Naive B cell (primary cell): ENCODE data around the gene DOCK4. TPM values are rescaled to one million over a fixed set of nuclear protein-coding genes. Genes with fewer than 3 reads are reported as not detected.
"Not testable (repeated sequence)": the region's sequence is repeated elsewhere in the genome, so short reads cannot be mapped to it uniquely, and the experiment has no call there.

Source experiments
- ATAC-seq, 2 donors: fragments of 150-1000 bp; cut with Tn5 transposase; 2 replicates each; pipeline ENCODE4 v1.10.0; 2021; ENCODE audit warnings: low read depth in 2 of 2, mild to moderate bottlenecking in 2 of 2, moderate library complexity in 2 of 2
- DNase-seq: peaks from one replicate; pipeline ENCODE4 v3.0.0; 2022
- H3K27ac Mint-ChIP-seq, 6 donors: one replicate each; pipeline ENCODE4 v1.8.0; 2020 to 2022; ENCODE audit warnings: mild to moderate bottlenecking in 6 of 6, mixed read lengths in 6 of 6, moderate library complexity in 5 of 6, inconsistent platforms in 2 of 6
- H3K27me3 Mint-ChIP-seq, 3 donors: one replicate each; pipeline ENCODE4 v1.8.0; 2021 to 2022; ENCODE audit warnings: mixed read lengths in 3 of 3, mild to moderate bottlenecking in 1 of 3
- H3K36me3 Mint-ChIP-seq, 2 donors: one replicate each; pipeline ENCODE4 v1.8.0; 2020 to 2022; ENCODE audit warnings: mixed read lengths in 2 of 2, inconsistent platforms in 1 of 2, mild to moderate bottlenecking in 1 of 2
- H3K4me1 Mint-ChIP-seq, 3 donors: one replicate each; pipeline ENCODE4 v1.8.0; 2020 to 2022; ENCODE audit warnings: mixed read lengths in 3 of 3, inconsistent platforms in 1 of 3, mild to moderate bottlenecking in 1 of 3, moderate library complexity in 1 of 3
- H3K4me3 Mint-ChIP-seq, 8 donors: one replicate each; pipeline ENCODE4 v1.8.0; 2020 to 2022; ENCODE audit warnings: mild to moderate bottlenecking in 8 of 8, mixed read lengths in 8 of 8, moderate library complexity in 8 of 8, inconsistent platforms in 2 of 8
- H3K9me3 Mint-ChIP-seq, 7 donors: one replicate each; pipeline ENCODE4 v1.8.0; 2020 to 2022; ENCODE audit warnings: mixed read lengths in 7 of 7, mild to moderate bottlenecking in 5 of 7, inconsistent platforms in 2 of 7, moderate library complexity in 1 of 7
- polyA plus RNA-seq, 6 donors: library from polyadenylated mRNA; unstranded; fragments of 300-500 nt; fragmentation: Illumina TruSeq; gene quantifications; one replicate each; pipeline ENCODE4 v1.2.3, GENCODE V29; 2021; ENCODE audit warnings: low read depth in 6 of 6

Gene DOCK4
- polyA plus RNA-seq, 6 donors from 2014 or later: 0.16 to 0.55 (median 0.28) TPM; not detected in 3

DNA sequence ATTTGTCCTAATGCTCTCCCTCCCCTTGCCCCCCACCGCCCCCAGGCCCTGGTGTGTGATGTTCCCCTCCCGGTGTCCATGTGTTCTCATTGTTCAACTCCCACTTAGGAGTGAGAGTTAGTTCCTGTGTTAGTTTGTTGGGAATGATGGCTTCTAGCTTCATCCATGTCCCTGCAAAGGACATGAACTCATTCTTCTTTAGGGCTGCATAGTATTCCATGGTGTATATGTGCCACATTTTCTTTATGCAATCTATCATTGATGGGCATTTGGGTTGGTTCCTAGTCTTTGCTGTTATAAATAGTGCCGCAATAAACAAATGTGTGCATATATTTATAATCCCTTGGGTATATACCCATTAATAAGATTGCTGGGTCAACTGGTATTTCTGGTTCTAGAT lies 297.5 kb downstream of the DOCK4 start:
- not testable (repeated sequence) for H3K9me3 Mint-ChIP-seq, H3K27ac Mint-ChIP-seq, H3K36me3 Mint-ChIP-seq, ATAC-seq, H3K27me3 Mint-ChIP-seq, H3K4me1 Mint-ChIP-seq, H3K4me3 Mint-ChIP-seq, DNase-seq

DNA sequence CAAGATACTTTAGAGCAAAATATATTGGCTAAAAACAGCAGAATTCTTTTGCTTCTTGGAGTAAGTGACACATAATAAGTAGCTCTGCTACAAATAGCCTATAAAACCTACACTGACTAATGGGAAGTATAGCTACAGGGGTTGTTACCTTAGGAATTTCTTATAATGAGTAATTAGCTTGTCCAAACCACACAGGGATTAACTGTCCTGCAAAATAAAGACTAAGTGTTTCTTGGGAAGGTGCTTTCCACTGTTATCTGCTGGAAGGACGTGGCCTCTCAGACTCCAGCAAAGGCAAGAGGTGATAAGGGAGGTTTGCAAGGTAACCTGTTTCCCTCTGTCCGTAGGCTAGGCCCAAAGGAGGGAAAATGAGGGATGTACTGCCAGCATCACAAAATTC lies 302.4 kb downstream of the DOCK4 start:
- no peak overlapping the region for H3K4me3 Mint-ChIP-seq
- H3K4me1 Mint-ChIP-seq: no peaks in the 10 kb centered on the region
- no peak for ATAC-seq
- H3K27ac Mint-ChIP-seq: no peak overlapping the region
- no peak for DNase-seq
- no peaks in the 10 kb centered on the region for H3K36me3 Mint-ChIP-seq
- peaks cover 0 to 4% (median 0%) of the 10 kb centered on the region in 7 donors for H3K9me3 Mint-ChIP-seq
- H3K27me3 Mint-ChIP-seq: no peaks in the 10 kb centered on the region

DNA sequence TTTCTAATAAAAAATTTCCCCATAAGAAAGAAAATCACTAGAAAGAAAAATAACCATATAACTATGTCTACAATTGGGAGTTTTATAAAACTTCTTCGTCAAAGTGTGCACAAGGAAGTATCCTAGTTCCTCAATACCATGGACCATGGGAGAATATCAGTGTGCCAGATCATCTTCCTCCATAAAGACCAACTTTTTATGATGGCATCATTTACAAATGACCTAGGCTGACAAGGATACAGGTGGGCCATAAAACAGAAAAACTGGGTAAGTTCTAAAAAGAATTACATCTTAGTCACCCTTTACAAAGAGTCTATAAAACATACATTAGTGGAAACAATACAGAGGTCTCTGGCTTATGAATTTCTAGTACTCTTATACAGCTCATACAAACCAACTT lies 303.2 kb downstream of the DOCK4 start:
- ATAC-seq: no peak

DNA sequence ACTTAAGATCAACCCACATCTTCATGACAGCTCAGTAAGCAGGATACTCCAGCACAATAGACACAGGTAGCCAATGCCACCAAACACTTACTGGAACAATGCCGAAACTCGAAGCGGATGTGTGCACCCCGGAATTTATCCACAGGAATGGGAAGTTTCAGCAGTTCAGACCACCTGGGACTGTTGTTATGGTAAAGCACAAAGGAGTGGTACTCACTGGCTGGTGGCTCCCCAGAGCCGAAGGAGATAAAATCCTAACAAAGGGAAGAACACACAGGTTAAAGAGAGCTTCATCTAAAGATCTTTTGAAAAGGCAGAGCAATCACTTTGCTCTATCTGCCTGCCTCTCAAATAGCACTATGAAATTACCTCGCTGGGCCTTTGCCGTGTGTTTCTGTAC lies 305.9 kb downstream of the DOCK4 start:
- H3K4me3 Mint-ChIP-seq: no peak overlapping the region
- H3K4me1 Mint-ChIP-seq: no peaks in the 10 kb centered on the region
- ATAC-seq (no peak), DNase-seq (no peak)
- no peaks in the 10 kb centered on the region for H3K9me3 Mint-ChIP-seq
- H3K27me3 Mint-ChIP-seq: peaks cover 0 to 10% (median 0%) of the 10 kb centered on the region in 3 donors
- no peaks in the 10 kb centered on the region for H3K36me3 Mint-ChIP-seq
- no peak overlapping the region for H3K27ac Mint-ChIP-seq

More for the DNA sequence above, 303.2 kb downstream of the DOCK4 start:
- no peak for DNase-seq
- Mint-ChIP-seq H3K9me3 (peaks cover 0 to 3% (median 0%) of the 10 kb centered on the region in 7 donors), H3K27me3 (peaks cover 0 to 2% (median 0%) of the 10 kb centered on the region in 3 donors), H3K36me3 (no peaks in the 10 kb centered on the region), H3K27ac (no peak overlapping the region), H3K4me3 (no peak overlapping the region), H3K4me1 (no peaks in the 10 kb centered on the region)

DNA sequence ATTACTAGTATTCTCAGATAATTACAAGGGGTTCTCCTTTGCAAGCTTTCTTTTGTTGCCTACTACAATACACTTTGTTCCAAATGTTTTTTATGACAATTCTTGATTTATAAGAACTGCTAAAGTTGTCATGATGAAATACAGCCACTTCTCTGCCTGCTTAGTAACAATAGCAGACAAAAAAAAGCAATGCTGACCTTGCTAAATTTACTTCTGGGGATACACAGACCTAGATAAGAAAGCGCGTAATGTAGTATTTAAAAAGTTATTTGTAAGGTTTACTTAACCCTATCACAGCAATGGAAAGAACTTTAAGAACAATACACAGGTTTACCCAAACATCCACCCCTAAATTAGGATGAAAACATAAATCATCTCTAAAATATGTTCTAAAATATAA lies 311.1 kb downstream of the DOCK4 start:
- no peak overlapping the region for H3K27ac Mint-ChIP-seq
- H3K9me3 Mint-ChIP-seq: no peaks in the 10 kb centered on the region
- peaks cover 0 to 10% (median 0%) of the 10 kb centered on the region in 3 donors for H3K27me3 Mint-ChIP-seq
- H3K4me1 Mint-ChIP-seq: no peaks in the 10 kb centered on the region
- ATAC-seq (no peak), DNase-seq (no peak)
- H3K36me3 Mint-ChIP-seq: no peaks in the 10 kb centered on the region
- H3K4me3 Mint-ChIP-seq: no peak overlapping the region

DNA sequence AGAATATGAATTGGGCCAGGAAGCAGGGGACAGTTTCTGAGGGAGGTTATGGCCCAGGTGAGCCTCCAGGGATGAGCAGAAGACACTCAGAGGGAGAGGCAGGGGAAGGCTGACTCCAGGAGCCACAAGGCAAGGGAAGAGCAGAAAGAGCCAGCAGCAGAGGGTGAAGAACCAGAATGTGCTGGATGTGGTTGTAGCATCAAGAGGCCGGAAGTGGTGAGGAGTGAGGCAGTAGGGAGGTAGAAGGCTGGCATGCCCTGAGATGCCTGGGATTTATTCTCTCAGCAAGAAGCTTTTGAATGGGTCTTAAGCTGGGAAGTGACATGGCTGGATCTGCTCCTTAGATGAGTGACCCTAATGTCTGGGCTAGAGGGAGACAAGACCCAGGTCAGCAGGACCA lies 311.7 kb downstream of the DOCK4 start:
- Mint-ChIP-seq H3K4me1 (no peaks in the 10 kb centered on the region), H3K27me3 (peaks cover 0 to 10% (median 0%) of the 10 kb centered on the region in 3 donors), H3K4me3 (no peak overlapping the region), H3K9me3 (no peaks in the 10 kb centered on the region), H3K36me3 (no peaks in the 10 kb centered on the region), H3K27ac (no peak overlapping the region)
- ATAC-seq: no peak
- DNase-seq: no peak

DNA sequence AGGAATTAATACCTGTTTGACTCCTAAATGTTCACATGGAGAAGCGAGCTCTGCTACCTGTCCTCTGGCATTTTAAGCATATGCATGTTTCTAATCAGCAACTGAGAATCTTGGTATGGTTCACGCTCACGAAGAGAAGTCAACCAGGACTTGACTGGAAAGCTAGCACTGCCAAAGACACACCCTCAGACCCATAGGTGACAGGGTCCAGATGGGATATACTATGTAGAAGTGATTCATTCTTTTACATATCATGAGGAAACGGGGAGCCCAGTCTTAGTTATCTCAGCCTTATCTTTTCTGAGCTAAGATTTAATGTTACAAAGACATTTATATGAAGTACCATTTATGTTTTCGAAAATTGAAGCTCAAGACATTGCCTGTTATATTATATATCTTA lies 313.0 kb downstream of the DOCK4 start:
- H3K27me3 Mint-ChIP-seq: peaks cover 0 to 9% (median 0%) of the 10 kb centered on the region in 3 donors
- no peaks in the 10 kb centered on the region for H3K9me3 Mint-ChIP-seq
- H3K4me1 Mint-ChIP-seq: no peaks in the 10 kb centered on the region
- DNase-seq: no peak
- H3K4me3 Mint-ChIP-seq: no peak overlapping the region
- H3K27ac Mint-ChIP-seq: no peak overlapping the region
- ATAC-seq: no peak
- no peaks in the 10 kb centered on the region for H3K36me3 Mint-ChIP-seq

DNA sequence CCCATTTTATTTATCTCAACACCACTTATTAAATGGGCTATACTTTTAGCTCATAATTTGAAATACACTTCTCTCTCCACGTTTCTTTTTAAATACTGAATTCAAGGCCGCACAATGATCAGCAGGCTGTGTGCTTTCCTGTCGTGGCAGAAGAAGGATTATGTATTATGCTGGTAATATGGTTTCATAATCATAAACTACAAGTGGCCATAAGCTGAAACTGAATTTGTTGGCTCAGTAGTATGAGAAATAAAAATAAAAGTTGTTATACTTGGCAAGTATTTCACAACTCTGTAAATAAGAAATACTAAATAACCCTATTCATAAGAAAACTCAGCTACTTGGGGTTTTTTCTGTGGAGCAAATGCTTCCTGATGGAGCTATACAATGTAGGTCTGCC lies 313.6 kb downstream of the DOCK4 start:
- Mint-ChIP-seq H3K27ac (no peak overlapping the region), H3K9me3 (no peaks in the 10 kb centered on the region), H3K4me3 (no peak overlapping the region), H3K4me1 (no peaks in the 10 kb centered on the region), H3K36me3 (no peaks in the 10 kb centered on the region), H3K27me3 (peaks cover 0 to 3% (median 0%) of the 10 kb centered on the region in 3 donors)
- DNase-seq: no peak
- no peak for ATAC-seq

DNA sequence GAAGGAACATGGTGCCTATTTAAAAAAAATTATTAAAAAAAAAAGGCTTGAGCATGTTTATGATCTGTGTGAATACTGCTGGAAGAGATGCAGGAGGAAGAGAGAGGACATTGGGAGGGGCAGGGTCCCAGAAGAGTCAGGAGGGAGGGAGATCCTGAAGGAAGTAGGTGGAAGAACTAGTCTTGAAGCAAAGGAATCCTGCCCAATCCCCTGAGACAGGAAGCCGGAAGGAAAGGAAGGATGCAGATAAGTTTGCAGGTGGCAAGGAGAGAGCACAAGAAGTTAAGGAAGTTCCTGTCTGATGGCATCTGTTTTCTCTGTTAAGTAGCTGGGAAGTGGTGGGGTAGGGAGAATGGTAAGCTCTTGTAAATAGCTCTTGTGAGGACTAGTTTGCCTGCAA lies 318.5 kb downstream of the DOCK4 start:
- Mint-ChIP-seq H3K4me3 (no peak overlapping the region), H3K9me3 (no peaks in the 10 kb centered on the region), H3K27me3 (no peaks in the 10 kb centered on the region), H3K36me3 (no peaks in the 10 kb centered on the region), H3K4me1 (no peaks in the 10 kb centered on the region), H3K27ac (no peak overlapping the region)
- DNase-seq (no peak), ATAC-seq (no peak)

DNA sequence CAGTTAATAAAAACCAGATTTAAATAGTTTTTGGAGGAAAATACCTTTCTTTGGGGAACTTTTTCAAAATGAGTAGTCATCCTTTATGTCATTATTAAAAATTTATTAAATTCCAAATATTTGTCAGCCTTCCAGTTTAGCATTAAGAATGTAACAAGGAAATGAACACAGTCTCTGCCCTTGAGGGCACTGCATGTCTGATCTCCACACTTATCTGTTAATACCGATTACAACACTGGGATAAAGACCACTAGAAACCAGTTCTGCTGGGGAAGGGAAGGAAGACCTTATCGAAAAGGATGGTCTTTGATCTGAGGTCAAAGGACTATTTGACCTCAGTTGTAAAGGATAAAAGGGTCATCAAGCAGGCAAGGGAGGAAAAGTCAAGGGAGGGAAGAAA lies 320.0 kb downstream of the DOCK4 start:
- Mint-ChIP-seq H3K4me1 (no peaks in the 10 kb centered on the region), H3K9me3 (peaks cover 0 to 5% (median under 1%) of the 10 kb centered on the region in 7 donors), H3K27ac (no peak overlapping the region), H3K27me3 (peaks cover 0 to 6% (median 0%) of the 10 kb centered on the region in 3 donors), H3K4me3 (no peak overlapping the region), H3K36me3 (no peaks in the 10 kb centered on the region)
- ATAC-seq (no peak), DNase-seq (no peak)

DNA sequence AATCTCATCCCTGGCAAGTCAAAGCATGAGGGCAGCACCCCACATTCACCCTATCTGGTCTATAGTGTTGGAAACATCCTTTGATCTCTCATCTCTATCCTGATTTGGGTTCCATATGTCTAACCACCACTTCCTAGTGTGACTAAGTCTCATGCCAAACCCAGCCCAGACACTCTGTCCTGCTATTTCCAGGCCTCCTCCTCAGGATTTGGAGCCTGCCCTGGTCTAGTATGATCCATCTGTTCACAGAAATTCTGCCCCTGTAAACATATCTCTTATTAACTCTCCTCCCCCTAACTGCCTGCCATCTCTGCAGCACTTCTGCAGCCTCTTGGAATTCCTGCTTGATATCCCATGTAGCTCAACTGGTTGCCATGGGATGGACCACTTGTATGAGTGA lies 323.0 kb downstream of the DOCK4 start:
- ATAC-seq: no peak
- Mint-ChIP-seq H3K4me1 (no peaks in the 10 kb centered on the region), H3K36me3 (peaks cover 0 to 6% of the 10 kb centered on the region in 2 donors), H3K27me3 (peaks cover 0 to 8% (median 6%) of the 10 kb centered on the region in 3 donors), H3K4me3 (no peak overlapping the region), H3K27ac (no peak overlapping the region), H3K9me3 (peaks cover 0 to 21% (median 9%) of the 10 kb centered on the region in 7 donors)
- DNase-seq: no peak

DNA sequence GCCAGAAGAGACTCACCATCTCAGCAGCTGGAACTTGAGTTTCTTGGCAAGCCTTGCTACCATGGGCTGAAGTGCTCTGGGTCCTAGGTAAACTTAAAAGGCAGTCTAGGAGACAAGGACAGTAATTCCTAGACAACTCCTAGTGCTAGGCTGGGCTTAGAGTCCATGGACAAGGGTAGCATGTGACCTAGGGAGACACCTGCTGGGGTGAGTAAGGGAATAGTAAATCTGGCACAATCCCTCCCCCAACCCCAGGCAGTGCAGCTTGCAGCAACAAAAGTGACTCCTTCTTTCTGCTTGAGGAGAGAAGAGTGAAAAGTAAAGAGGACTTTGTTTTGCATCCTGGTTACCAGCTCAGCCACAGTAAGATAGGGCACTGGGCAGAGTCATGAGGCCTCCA lies 327.4 kb downstream of the DOCK4 start:
- H3K27me3 Mint-ChIP-seq: peaks cover 0 to 11% (median 8%) of the 10 kb centered on the region in 3 donors
- no peak overlapping the region for H3K4me3 Mint-ChIP-seq
- H3K27ac Mint-ChIP-seq: no peak overlapping the region
- peaks cover 0 to 21% (median 10%) of the 10 kb centered on the region in 7 donors for H3K9me3 Mint-ChIP-seq
- H3K4me1 Mint-ChIP-seq: no peaks in the 10 kb centered on the region
- ATAC-seq (no peak), DNase-seq (no peak)
- peaks cover 0 to 6% of the 10 kb centered on the region in 2 donors for H3K36me3 Mint-ChIP-seq

DNA sequence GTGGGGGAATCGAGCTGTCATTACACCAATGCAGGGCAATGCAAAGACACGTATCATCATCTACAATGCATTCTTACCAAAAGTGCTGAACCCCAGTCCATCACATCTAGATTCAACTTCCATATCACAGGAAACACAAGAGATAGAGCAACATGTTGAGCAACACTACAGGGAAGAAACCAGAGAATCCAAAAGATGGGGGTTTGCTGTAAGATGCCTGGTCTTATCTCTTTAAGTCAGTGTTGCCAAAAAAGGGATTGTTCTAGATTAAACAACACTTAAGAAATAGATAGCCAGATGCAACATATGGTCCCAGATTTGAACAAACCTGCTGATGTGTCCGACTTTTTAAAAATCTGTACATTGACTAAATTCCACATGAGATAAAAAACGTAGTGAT lies 328.3 kb downstream of the DOCK4 start:
- H3K27ac Mint-ChIP-seq: no peak overlapping the region
- H3K9me3 Mint-ChIP-seq: peaks cover 0 to 21% (median 10%) of the 10 kb centered on the region in 7 donors
- H3K27me3 Mint-ChIP-seq: peaks cover 0 to 11% (median 8%) of the 10 kb centered on the region in 3 donors
- no peaks in the 10 kb centered on the region for H3K4me1 Mint-ChIP-seq
- H3K4me3 Mint-ChIP-seq: no peak overlapping the region
- DNase-seq (no peak), ATAC-seq (no peak)
- H3K36me3 Mint-ChIP-seq: peaks cover 0 to 6% of the 10 kb centered on the region in 2 donors

DNA sequence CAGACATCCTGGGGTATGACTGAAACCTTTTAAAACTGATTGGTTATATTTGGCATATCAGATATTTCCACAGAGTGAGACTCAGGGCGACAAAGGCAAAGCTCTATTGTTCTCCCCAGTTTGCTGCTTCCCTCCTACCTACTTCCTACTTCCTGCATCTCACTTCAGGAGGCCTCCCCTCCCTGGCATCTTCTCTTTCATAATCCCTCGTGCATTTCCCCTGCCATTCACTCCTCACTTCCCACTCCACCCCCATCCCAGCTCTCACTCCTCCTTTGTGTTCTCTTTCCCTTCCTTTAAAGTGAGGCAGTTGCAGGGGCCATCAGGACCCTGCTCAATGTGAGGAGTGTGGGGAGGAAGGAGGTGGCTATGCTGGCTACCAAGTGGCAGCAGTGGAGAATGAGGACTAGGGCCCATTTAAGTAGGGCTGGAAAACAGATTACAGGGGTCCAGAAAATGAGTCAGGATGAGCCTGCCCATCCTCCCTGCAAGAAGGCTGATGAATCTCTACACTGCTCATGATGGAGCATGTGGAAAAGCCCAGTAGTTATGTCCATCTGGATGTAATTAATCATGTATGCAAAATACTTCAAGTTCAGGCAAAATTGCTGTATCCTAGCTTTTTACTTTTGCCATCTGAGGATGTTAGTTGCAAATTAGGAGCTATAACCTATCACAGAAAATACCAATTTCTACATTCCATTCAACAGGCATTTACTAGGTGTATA lies 332.1 kb downstream of the DOCK4 start:
- no peaks in the 10 kb centered on the region for H3K36me3 Mint-ChIP-seq
- ATAC-seq (no peak), DNase-seq (no peak)
- peak overlapping the region in 1 of 6 donors; percentile 85 for H3K27ac Mint-ChIP-seq
- H3K4me3 Mint-ChIP-seq: no peak overlapping the region
- peaks cover 0 to 2% (median 0%) of the 10 kb centered on the region in 7 donors for H3K9me3 Mint-ChIP-seq
- H3K27me3 Mint-ChIP-seq: peaks cover 0 to 5% (median 0%) of the 10 kb centered on the region in 3 donors
- H3K4me1 Mint-ChIP-seq: no peaks in the 10 kb centered on the region
